Measurements from ENCODE around the gene SEPTIN6. TPM values are rescaled to one million over a fixed set of nuclear protein-coding genes. Genes with fewer than 3 reads are reported as not detected.
A peak's percentile ranks its signal among the peaks of the same experiment; 100 is the strongest.

The SEPTIN6 gene
- total and polyA plus RNA-seq, 2 experiments from 2014 or later: 51.0 to 78.7 TPM

DNA sequence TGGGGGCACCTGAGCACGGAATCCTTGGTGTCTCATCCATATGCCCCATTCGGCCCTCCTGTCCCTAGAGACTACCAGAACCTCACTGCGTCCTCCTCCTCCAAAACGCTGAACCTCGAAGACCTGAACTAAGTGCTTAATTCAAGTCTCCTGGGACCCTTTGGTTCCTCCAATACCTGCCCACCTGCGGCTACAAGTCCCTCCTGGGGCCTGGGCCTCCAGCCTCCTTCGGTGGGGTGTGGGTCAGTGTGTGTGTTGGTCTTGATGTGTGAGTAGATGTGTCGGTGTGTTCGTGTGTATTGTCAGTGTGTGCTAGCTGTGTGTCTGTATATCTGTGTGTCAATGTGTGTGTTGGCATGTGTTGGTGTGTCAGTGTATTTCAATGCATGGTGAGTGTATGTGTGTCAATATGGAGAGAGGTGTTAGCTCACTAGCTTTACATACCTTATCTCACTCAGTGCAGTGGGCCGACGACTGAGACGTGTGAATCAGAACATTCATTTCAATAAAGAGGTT lies 2.6 kb upstream of the SEPTIN6 start:
- H3K36me3 ChIP-seq: no peaks in the 10 kb centered on the region
- TF ChIP-seq, protein P1, sequence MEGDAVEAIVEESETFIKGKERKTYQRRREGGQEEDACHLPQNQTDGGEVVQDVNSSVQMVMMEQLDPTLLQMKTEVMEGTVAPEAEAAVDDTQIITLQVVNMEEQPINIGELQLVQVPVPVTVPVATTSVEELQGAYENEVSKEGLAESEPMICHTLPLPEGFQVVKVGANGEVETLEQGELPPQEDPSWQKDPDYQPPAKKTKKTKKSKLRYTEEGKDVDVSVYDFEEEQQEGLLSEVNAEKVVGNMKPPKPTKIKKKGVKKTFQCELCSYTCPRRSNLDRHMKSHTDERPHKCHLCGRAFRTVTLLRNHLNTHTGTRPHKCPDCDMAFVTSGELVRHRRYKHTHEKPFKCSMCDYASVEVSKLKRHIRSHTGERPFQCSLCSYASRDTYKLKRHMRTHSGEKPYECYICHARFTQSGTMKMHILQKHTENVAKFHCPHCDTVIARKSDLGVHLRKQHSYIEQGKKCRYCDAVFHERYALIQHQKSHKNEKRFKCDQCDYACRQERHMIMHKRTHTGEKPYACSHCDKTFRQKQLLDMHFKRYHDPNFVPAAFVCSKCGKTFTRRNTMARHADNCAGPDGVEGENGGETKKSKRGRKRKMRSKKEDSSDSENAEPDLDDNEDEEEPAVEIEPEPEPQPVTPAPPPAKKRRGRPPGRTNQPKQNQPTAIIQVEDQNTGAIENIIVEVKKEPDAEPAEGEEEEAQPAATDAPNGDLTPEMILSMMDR (IDR thresholded peaks at IDR 0.05; ENCODE audit: low read depth, low read length): no peak
- H3K27me3 ChIP-seq: no peaks in the 10 kb centered on the region
- no peak overlapping the region for H3K27ac ChIP-seq
- no peak overlapping the region for H3K4me3 ChIP-seq
- peaks cover 10% of the 10 kb centered on the region for H3K4me1 ChIP-seq (ENCODE audit: low read depth)
- DNase-seq (ENCODE audit: low read depth in 1 of 2, low spot score in 1 of 2): no peak
- no peaks in the 10 kb centered on the region for H3K9me3 ChIP-seq (ENCODE audit: low read depth)

GRCh38 chrX:119694601-119695534 lies 1.9 kb upstream of the SEPTIN6 start:
- no peaks in the 10 kb centered on the region for H3K27me3 ChIP-seq
- no peaks in the 10 kb centered on the region for H3K36me3 ChIP-seq
- no peak overlapping the region for H3K4me3 ChIP-seq
- H3K27ac ChIP-seq: no peak overlapping the region
- DNase-seq (ENCODE audit: low read depth in 1 of 2, low spot score in 1 of 2): no peak
- no peaks in the 10 kb centered on the region for H3K9me3 ChIP-seq (ENCODE audit: low read depth)
- peaks cover 10% of the 10 kb centered on the region for H3K4me1 ChIP-seq (ENCODE audit: low read depth)
- TF ChIP-seq, protein P1 (IDR thresholded peaks at IDR 0.05; ENCODE audit: low read depth, low read length): no peak

DNA sequence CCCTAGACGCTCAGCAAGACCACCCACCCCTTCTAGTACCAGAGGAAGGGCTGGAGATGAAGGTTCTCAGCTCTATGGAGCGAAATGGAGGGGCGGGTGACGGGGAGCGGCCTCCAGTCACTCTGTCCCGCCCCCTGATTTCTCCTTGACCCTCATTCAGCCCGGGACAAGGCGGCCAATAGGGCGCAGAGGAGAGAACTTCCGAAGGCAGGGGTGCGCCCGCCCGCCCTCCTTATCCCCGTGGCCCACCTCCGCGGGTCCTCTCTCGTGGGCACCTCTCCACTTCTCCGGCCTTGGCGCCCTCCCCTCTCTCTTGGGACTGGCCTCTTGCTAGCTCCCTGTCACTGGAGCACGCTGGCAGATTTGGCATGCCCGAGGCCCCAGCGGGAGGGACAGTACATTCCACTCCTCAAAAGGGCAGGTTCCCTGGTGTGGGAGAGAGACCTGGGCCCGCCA lies 1.1 kb upstream of the SEPTIN6 start:
- peak overlapping the region; percentile 88 for H3K27ac ChIP-seq
- DNase-seq (ENCODE audit: low read depth in 1 of 2, low spot score in 1 of 2): peak in 1 of 2 donors; percentile 39
- H3K36me3 ChIP-seq: no peaks in the 10 kb centered on the region
- peak overlapping the region; percentile 76 for H3K4me3 ChIP-seq
- no peaks in the 10 kb centered on the region for H3K27me3 ChIP-seq
- H3K9me3 ChIP-seq (ENCODE audit: low read depth): no peaks in the 10 kb centered on the region
- TF ChIP-seq, protein P1 (IDR thresholded peaks at IDR 0.05; ENCODE audit: low read depth, low read length): no peak
- peaks cover 10% of the 10 kb centered on the region for H3K4me1 ChIP-seq (ENCODE audit: low read depth)

- no peaks in the 10 kb centered on the region for H3K9me3 ChIP-seq (ENCODE audit: low read depth)
- TF ChIP-seq, protein P1 (IDR thresholded peaks at IDR 0.05; ENCODE audit: low read depth, low read length): no peak
- peak overlapping the region; percentile 88 for H3K27ac ChIP-seq
- H3K36me3 ChIP-seq: no peaks in the 10 kb centered on the region
- peaks cover 10% of the 10 kb centered on the region for H3K4me1 ChIP-seq (ENCODE audit: low read depth)
- peak; percentile 47 to 54 for DNase-seq (ENCODE audit: low read depth in 1 of 2, low spot score in 1 of 2)
- H3K4me3 ChIP-seq: peak overlapping the region; percentile 76
- H3K27me3 ChIP-seq: no peaks in the 10 kb centered on the region
Measured at GRCh38 chrX:119692191-119693039, 553 bp downstream of the SEPTIN6 start.

Data from cardiac muscle cell (in vitro differentiated cells and primary cell).